Placental pericyte (primary cell): ENCODE measurements around the gene MPP2. TPM values are rescaled to one million over a fixed set of nuclear protein-coding genes. Genes with fewer than 3 reads are reported as not detected.

Experiments used
- total RNA-seq: library from RNA; depleted of rRNA; stranded (reverse); fragments of >200 nt; gene quantifications from 2 replicates; pipeline ENCODE4 v1.2.3, GENCODE V29; 2012

The MPP2 gene
- total RNA-seq, result 0.43 and 1.3 TPM in 2 replicates

DNA sequence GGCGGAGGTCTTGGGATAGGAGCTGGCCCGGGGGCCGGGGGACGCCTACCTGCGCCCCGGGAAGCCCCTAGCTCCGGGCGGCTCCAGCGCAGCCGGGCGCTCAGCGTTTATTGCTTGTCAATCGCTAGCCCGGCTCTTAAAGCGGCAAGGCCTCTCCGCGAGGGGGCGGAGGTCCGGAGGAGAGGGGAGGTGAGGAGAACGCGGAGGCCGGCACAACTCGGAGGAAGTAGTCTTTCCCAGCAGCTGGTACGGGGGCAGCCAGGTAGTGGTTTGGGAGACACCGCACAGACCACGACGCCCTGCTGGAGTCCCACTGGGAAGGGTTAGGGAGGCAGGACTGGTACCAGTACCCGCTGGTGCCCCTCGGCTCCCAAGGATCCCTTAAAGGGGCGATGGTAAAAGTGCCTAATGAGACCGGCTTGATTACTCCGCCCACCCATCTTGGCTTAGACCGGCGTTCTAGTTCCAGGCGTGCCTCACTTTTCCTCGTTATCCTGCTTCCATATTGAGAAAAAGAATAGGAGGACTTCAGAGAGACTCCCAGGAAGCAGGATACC lies at the start of gene MPP2:
Gene MPP2, minus strand, starts transcription at position 112 of the 557 bp plus-strand sequence. CDS start 3,076 bp downstream, outside the sequence.

GRCh38 chr17:43953746-43954145 lies 46.4 kb upstream of the MPP2 start, which contains the start of gene PYY:
TSS of gene PYY (minus strand) at chr17:43953940. CDS start at chr17:43953483, 457 bp downstream.

GRCh38 chr17:43942051-43942685 lies 34.8 kb upstream of the MPP2 start, which contains the start of gene PPY:
TSS of gene PPY (minus strand) at chr17:43942476. CDS start at chr17:43941654, 822 bp downstream.

DNA sequence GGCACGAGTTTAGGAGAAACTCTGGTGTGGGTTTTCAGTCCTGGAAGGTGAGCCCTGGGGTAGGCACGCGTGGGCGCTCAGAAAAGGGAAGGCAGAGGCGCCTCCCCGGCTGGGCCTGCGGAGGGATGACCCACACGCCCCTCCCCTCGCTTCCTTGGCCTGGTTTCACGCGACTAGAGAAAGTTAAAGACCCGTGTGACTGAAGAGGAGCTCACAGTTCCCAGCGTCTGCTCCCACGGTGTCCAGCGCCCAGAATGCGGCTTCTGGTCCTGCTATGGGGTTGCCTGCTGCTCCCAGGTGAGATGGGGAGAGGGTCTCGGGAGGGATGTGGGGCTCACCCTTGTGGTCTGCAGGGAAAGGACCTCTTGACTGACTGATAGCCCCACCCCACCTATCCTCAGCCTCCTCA lies 60.4 kb downstream of the MPP2 start, which contains the start of gene CD300LG:
Gene CD300LG, plus strand, starts transcription at position 214 of the 409 bp plus-strand sequence. Its CDS starts 41 bp downstream, at position 255.

DNA sequence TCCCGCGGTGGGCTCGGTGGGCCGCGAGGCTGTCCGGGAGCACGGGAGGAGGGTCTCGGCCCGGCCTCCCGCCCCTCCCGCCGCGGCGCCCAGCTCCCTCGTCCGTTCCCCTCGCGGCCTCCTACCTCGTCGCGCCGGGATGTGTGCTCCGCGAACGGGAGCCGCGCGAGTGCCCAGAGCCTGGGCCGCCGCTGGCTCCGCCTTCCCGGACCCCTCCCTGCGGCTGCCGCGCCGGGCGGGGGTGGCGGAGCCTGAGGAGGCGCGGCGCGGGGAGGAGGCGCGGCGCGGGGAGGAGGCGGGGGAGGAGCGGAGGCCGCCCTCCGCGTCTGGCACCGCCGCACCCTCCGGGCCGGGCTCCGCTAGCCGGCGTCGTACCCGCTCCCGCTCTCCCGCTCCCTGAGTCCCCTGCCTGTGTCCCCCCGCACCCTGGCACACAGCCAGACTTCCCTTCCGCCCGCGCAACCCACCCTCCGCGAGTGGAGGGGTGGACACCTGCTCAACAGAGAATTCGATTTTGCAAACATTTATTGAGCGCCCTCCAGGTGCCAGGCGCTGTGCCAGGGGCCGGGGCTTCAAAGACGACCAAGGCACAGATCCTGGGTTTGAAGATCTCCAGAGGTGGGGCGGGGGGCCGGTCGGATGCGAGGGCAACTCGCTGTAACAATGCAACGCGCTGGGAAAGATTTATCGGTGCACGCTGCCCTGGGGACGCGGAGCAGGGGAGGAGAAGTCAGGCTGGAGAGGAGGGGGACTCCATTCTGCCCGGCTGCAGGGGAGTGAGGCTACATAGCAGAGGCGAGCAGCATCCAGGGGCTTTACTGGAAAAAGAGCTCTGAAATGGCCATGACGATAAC lies 74.1 kb downstream of the MPP2 start, which contains the start of gene MPP3:
Gene MPP3, minus strand, starts transcription at position 171 of the 854 bp plus-strand sequence. CDS start 1,240 bp downstream, outside the sequence.

Other genes starting within 250 kb of the MPP2 start
- 0.22 and 6.6 TPM in 2 replicates for gene MEOX1, start 245.6 kb downstream of the MPP2 start, total RNA-seq
- not detected in 2 replicates for gene SOST, start 148.7 kb downstream of the MPP2 start, total RNA-seq
- 67.6 and 81.0 TPM in 2 replicates for gene DUSP3, start 128.6 kb downstream of the MPP2 start, total RNA-seq
- under 0.01 TPM in 1 of 2 replicates, not detected in the other for gene CFAP97D1, start 127.1 kb downstream of the MPP2 start, total RNA-seq
- 8.8 and 14.3 TPM in 2 replicates for gene MPP3, start 74.4 kb downstream of the MPP2 start, total RNA-seq
- gene CD300LG, start 60.4 kb downstream of the MPP2 start, total RNA-seq, result not detected in 2 replicates
- not detected in 2 replicates for gene PPY, start 34.9 kb upstream of the MPP2 start, total RNA-seq
- gene PYY, start 46.4 kb upstream of the MPP2 start, total RNA-seq, result not detected in 2 replicates
- 0.66 and 1.4 TPM in 2 replicates for gene NAGS, start 97.1 kb upstream of the MPP2 start, total RNA-seq
- gene TMEM101, start 107.4 kb upstream of the MPP2 start, total RNA-seq, result 41.5 and 70.2 TPM in 2 replicates
- gene LSM12, start 159.1 kb upstream of the MPP2 start, total RNA-seq, result 40.5 and 82.8 TPM in 2 replicates
- 32.8 and 33.7 TPM in 2 replicates for gene G6PC3, start 163.2 kb upstream of the MPP2 start, total RNA-seq
- 58.9 and 66.4 TPM in 2 replicates for gene HDAC5, start 216.1 kb upstream of the MPP2 start, total RNA-seq
- 0.66 and 12.2 TPM in 2 replicates for gene HROB, start 234.4 kb upstream of the MPP2 start, total RNA-seq